Fibroblast of skin of back (primary cell): ENCODE data around the gene DNAJC6.
A peak's percentile ranks its signal among the peaks of the same experiment; 100 is the strongest.
"Not testable (repeated sequence)": the region's sequence is repeated elsewhere in the genome, so short reads cannot be mapped to it uniquely, and the experiment has no call there.

Experiments used
- DNase-seq: peaks from one replicate; pipeline ENCODE4 v3.0.0-alpha.2; 2013

Gene DNAJC6

DNA sequence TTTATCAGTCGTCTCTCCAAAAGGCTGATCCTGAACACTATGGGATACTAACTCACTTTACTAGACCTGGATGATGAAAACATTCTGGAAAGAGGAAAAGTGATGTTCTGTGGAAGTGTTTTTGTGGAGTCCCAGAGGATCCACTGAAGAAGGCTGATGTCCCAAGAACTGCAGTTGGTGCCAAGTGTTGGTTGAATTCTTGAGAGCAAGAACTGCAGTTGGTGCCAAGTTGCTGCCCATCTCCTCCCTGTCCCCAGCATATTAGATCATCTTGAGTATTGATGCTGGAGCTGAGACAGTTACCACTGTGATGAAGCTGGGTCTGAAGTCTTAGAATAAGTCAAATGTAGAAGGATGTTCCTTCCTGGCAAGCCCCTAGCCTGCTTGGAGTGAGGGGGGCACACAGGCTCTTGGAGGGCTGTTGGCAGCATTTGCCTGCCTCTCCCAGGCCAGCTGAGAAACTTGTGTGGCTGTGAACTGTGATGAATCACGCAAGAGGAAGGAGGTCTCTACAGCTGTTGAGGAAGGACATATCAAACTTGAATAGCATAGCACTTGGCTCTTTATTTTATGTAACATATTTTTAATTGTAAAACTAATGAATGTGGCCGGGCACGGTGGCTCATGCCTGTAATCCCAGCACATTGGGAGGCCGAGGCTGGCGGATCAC is 48.1 kb downstream of the DNAJC6 start:
- no peak for DNase-seq

- DNase-seq, result no peak
Measured at GRCh38 chr1:65359888-65360287, 50.5 kb downstream of the DNAJC6 start.

GRCh38 chr1:65360648-65361047 is 51.3 kb downstream of the DNAJC6 start:
- no peak for DNase-seq

- DNase-seq, result no peak
Measured at GRCh38 chr1:65362545-65362944, 53.2 kb downstream of the DNAJC6 start.

GRCh38 chr1:65363484-65363883 is 54.1 kb downstream of the DNAJC6 start:
- DNase-seq, result no peak

DNA sequence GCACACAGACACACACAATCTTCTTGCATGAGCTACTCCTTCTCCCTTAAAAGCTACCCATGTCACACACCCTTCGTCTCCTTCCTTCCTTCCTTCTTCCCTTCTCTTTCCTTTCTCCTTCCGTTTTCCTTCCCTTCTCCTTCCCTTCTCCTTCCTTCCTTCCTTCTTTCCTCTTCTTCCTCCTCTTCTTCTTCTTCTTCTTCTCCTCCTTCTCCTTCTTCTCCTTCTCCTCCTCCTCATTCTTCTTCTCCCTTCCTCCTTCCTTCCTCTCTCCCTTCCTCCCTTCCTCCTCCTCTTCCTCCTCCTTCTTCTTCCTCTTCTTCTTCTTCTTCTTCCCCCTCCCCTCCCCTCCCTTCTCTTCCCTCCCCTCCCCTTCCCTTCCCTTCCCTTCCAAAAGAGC is 59.1 kb downstream of the DNAJC6 start:
- no peak for DNase-seq

DNA sequence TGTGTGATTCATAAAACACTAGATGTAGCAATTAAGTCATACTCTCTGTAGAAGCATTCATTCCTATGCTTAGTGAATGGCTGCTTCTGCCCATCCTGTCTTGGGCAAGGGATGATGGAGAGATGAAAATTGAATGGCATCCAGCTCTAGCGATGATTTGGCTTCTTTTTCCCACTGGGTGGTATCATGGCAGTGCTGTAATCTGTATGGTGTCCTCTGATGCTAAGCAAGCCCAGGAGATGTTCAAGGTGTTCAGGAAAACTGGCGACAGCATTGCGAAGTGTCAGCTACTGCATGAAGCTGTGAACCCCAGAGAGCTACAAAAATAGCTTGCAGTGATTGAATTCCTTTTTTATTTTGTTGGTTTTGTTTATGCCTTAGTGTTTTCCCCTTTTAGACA is 62.2 kb downstream of the DNAJC6 start:
- no peak for DNase-seq

- DNase-seq, result peak; percentile 33
Measured at GRCh38 chr1:65372557-65372956, 63.2 kb downstream of the DNAJC6 start.

GRCh38 chr1:65377496-65378246 is 68.3 kb downstream of the DNAJC6 start:
- no peak for DNase-seq

DNA sequence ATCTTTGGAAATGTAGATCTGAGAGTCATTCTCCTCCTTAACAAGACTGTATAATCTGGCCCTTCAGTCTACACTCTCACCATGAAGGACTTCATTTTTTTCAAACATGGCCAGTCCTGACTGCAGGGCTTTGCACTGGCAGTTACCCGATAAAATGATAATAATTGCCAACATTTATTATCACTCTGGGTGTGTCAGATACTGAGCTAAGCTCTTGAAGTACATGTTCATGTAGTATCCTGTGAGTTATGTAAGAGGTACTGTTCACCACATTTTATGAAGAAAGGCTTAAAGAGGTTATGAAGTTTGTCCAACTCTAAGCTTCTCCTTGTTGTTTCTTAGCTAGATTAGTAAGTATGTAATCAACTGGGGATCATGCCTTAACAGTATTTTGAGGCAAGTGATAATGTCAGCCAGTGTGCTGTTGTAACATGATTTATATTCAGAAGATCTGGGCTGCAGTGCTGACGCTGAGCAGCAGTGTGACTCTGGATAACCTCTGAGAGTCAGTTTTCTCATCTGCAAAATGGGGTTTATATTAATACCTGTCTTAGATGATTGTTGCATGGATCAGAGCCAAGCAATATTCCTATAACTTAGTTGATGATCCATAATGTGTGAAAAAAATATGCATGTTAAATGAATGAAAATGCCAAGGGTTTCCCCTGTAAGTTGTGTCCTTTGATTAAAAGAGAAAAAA is 69.1 kb downstream of the DNAJC6 start:
- DNase-seq, result no peak

- not testable (repeated sequence) for DNase-seq
Measured at GRCh38 chr1:65384426-65384825, 75.1 kb downstream of the DNAJC6 start.

GRCh38 chr1:65386439-65386838 is 77.1 kb downstream of the DNAJC6 start:
- DNase-seq, result no peak

GRCh38 chr1:65387821-65388220 is 78.5 kb downstream of the DNAJC6 start:
- DNase-seq, result peak; percentile 11

DNA sequence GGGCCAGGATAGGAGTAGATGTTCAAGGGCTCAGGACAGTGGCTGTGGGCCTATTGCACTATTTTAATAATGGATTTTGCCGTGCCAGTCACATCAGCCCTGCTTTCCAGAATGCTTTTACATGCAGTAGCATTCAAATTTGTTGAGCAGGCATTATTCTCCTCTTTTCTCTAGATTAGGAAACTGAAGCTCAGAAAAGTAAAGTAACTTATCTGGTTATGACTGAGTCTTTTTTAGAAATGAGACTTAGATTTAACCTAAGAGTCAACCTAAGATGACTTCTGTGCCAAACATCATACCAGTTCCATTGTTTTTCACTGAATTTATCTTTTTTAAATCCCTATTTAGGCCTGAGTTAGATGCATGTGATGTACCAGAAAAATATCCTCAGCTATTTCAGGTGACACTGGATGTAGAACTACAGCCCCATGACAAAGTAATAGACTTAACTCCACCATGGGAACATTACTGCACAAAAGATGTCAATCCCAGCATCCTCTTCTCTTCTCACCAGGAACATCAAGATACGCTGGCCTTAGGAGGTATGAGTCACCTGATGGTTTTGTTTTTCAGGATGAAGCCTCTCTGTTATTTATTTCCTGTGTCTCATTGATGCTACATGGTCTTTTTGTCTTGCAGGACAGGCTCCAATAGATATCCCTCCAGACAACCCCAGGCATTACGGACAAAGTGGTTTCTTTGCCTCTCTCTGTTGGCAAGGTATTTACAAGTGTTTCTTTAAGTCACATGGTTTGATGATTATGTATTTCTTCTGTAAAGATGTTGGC is 79.8 kb downstream of the DNAJC6 start:
- DNase-seq, result peak; percentile 16

- DNase-seq, result no peak
Measured at GRCh38 chr1:65392497-65392896, 83.2 kb downstream of the DNAJC6 start.

DNA sequence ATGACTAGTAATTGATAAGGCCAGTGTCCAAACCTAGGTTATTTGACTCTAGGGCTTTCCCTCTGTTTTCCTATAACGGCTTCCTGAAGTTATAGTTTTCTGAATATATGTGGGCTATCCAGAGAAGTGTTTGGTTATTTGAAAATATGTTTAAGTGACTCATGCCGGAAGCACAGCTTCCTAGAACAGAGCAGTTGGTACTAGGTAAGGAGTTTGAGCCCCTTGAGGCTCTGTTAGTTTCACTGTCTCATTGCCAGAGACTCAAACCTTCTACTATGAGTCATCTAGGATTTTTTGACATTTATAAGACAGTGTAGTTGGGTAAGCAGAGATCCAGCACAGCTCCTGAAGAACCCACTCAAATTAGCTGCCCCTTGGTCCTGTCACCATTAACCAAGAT is 84.0 kb downstream of the DNAJC6 start:
- peak; percentile 60 for DNase-seq

GRCh38 chr1:65393928-65394327 is 84.6 kb downstream of the DNAJC6 start:
- no peak for DNase-seq

- peak; percentile 55 for DNase-seq
Measured at GRCh38 chr1:65395887-65396612, 86.7 kb downstream of the DNAJC6 start.

DNA sequence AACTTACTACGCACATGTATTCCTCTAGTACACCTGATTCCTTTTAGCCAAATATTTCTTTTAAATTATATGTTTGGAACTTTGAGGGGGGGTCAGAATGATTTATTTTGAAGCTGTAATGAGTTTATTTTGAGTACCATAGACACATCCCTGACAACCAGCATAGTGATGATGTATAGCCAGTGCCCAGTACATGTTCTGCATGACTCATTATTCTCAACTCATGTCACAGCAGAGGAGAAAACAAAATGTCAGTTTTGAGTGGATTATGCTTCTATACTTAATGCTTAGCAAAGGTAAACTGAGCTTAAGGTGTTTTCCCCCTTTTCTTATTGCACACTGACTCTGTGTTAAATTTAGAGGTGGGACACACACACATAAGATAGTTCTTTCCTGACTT is 88.7 kb downstream of the DNAJC6 start:
- DNase-seq, result no peak

- no peak for DNase-seq
Measured at GRCh38 chr1:65399003-65399402, 89.7 kb downstream of the DNAJC6 start.

- DNase-seq, result no peak
Measured at GRCh38 chr1:65401612-65402011, 92.3 kb downstream of the DNAJC6 start.

DNA sequence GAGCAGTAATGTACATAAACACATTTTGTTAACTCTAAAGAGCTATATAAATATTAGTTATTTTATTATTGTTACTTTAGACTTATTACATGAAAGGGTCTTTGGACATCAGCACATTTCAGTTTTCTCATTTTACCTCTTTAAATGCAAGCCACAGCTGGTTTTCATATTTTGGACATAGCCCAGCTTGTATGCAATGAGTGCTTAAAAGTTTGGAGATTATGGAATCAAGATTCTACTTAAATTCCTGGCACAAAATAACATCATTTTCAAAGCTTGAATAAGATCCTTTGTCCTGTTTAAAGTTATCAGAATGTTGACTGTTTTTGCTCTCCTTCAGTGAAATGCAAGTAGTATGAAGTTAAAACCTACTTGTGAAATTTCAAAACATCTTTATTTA is 95.6 kb downstream of the DNAJC6 start:
- DNase-seq, result no peak
